ENCODE measurements around the gene IL22RA1. TPM values are rescaled to one million over a fixed set of nuclear protein-coding genes. Genes with fewer than 3 reads are reported as not detected.

The IL22RA1 gene
- total RNA-seq, 1 donor from 2014 or later, result 0.87 TPM

- no peak overlapping the region for H3K4me3 ChIP-seq
- ATAC-seq (no peak), DNase-seq (no peak)
- intact Hi-C loops (cut with DNase I), result no loop called here
- TF ChIP-seq, protein P1, sequence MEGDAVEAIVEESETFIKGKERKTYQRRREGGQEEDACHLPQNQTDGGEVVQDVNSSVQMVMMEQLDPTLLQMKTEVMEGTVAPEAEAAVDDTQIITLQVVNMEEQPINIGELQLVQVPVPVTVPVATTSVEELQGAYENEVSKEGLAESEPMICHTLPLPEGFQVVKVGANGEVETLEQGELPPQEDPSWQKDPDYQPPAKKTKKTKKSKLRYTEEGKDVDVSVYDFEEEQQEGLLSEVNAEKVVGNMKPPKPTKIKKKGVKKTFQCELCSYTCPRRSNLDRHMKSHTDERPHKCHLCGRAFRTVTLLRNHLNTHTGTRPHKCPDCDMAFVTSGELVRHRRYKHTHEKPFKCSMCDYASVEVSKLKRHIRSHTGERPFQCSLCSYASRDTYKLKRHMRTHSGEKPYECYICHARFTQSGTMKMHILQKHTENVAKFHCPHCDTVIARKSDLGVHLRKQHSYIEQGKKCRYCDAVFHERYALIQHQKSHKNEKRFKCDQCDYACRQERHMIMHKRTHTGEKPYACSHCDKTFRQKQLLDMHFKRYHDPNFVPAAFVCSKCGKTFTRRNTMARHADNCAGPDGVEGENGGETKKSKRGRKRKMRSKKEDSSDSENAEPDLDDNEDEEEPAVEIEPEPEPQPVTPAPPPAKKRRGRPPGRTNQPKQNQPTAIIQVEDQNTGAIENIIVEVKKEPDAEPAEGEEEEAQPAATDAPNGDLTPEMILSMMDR (IDR thresholded peaks at IDR 0.05), result no peak
- no peaks in the 10 kb centered on the region for H3K9me3 ChIP-seq
- no peaks in the 10 kb centered on the region for H3K4me1 ChIP-seq
- no peak overlapping the region for H3K27ac ChIP-seq
- no peaks in the 10 kb centered on the region for H3K36me3 ChIP-seq
- no peaks in the 10 kb centered on the region for H3K27me3 ChIP-seq
These were observed 47.6 kb downstream of the IL22RA1 start for GRCh38 chr1:24095140-24095859.

DNA sequence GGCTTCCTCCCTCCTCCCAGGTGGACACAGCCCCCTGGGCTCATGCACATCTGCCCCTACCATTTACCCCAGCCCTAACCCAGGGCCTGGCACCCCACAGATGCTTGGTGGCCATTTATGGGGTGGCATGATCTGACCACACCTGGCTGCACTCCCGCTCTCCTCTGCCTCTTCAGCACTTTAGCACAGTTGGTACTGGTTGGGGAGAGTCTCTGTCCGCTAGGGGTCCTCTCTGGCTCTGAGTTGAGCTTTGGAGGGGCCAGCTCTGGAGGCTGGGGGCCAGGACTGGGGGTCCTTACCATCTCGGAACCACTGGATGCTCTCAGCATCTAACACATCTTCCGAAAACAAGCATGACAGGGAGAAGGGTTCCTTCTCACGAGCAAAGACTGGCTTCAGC lies 48.4 kb downstream of the IL22RA1 start:
- no peaks in the 10 kb centered on the region for H3K27me3 ChIP-seq
- no peak overlapping the region for H3K27ac ChIP-seq
- TF ChIP-seq, protein P1 (IDR thresholded peaks at IDR 0.05), result no peak
- no peaks in the 10 kb centered on the region for H3K36me3 ChIP-seq
- H3K4me3 ChIP-seq, result no peak overlapping the region
- ATAC-seq (no peak), DNase-seq (no peak)
- intact Hi-C loops (cut with DNase I), result no loop called here
- H3K9me3 ChIP-seq, result no peaks in the 10 kb centered on the region
- H3K4me1 ChIP-seq, result no peaks in the 10 kb centered on the region

- ATAC-seq (no peak), DNase-seq (no peak)
- Histone ChIP-seq H3K27ac (no peak overlapping the region), H3K9me3 (no peaks in the 10 kb centered on the region), H3K27me3 (no peaks in the 10 kb centered on the region), H3K4me1 (no peaks in the 10 kb centered on the region), H3K4me3 (no peak overlapping the region), H3K36me3 (no peaks in the 10 kb centered on the region)
- TF ChIP-seq, protein P1 (IDR thresholded peaks at IDR 0.05), result no peak
- intact Hi-C loops (cut with DNase I), result no loop called here
These were observed 49.2 kb downstream of the IL22RA1 start for GRCh38 chr1:24093732-24094131.

DNA sequence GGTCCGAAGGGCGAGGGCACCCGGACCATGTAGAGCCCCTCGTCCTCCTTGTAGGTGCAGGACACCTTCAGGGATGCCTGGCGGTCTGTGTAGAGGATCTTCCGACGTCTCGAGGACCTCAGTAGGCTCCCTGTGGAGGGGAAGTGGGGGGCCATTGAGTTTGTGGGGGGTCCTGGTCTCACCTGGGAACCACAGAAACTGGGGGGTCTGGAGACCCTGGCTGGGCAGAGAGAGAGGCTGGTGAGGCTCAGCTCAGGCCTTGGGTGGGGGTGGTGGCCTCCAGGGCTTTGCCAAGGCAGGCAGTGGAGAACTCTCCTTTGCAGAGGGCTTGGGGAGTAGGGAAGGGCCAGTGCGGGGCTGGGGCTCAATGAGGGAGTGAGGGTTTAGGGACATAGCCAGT lies 50.0 kb downstream of the IL22RA1 start:
- Histone ChIP-seq H3K36me3 (no peaks in the 10 kb centered on the region), H3K27ac (no peak overlapping the region), H3K4me1 (no peaks in the 10 kb centered on the region), H3K9me3 (no peaks in the 10 kb centered on the region), H3K27me3 (no peaks in the 10 kb centered on the region), H3K4me3 (no peak overlapping the region)
- DNase-seq (no peak), ATAC-seq (no peak)
- intact Hi-C loops (cut with DNase I), result no loop called here
- TF ChIP-seq, protein P1 (IDR thresholded peaks at IDR 0.05), result no peak

DNA sequence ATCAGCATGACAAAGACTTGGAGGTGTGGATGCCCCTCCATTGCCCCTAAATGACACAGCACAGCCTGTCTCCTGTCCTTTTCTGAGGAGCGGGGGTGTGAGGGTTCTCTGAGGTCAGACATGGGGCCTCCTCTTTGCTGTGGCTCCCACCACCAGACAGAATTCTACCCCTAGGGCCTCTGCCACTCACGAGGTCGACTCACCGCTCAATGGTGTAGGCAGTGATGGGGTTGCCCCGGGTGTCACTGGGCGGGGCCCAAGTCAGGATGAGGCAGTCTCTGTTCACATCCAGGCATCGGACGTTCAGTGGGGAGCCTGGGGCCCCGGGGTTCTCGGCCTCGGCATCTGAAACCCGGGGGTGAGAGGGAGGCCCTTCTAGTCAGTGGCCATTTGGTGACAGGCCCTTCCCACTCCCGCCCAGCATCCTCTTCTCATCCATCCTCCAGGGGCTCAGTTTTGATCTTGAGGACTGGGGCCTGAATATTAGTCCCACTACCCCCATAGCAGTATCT lies 50.9 kb downstream of the IL22RA1 start:
- TF ChIP-seq, protein P1 (IDR thresholded peaks at IDR 0.05), result no peak
- ATAC-seq (no peak), DNase-seq (no peak)
- H3K36me3 ChIP-seq, result no peaks in the 10 kb centered on the region
- H3K27me3 ChIP-seq, result no peaks in the 10 kb centered on the region
- no peaks in the 10 kb centered on the region for H3K4me1 ChIP-seq
- H3K9me3 ChIP-seq, result no peaks in the 10 kb centered on the region
- intact Hi-C loops (cut with DNase I), result no loop called here
- no peak overlapping the region for H3K4me3 ChIP-seq
- no peak overlapping the region for H3K27ac ChIP-seq

Data from upper lobe of right lung (tissue), 1 donor.